Panc1 (cell line): ENCODE data around the gene ARHGEF26.

Experiments used
- REST ChIP-seq, 2 experiments: IDR thresholded peaks; 2 replicates each; pipeline ENCODE4 v1.6.1; 2011 to 2012; ENCODE audit warnings: low read depth in 2 of 2, control low read depth in 1 of 2, low read length in 1 of 2, mild to moderate bottlenecking in 1 of 2, moderate library complexity in 1 of 2; ENCODE audit not compliant: insufficient read depth in 1 of 2
- TCF7L2 ChIP-seq: IDR thresholded peaks from 2 replicates; pipeline ENCODE4 v1.6.1; 2011; ENCODE audit warnings: mild to moderate bottlenecking, low read depth, low read length, inconsistent platforms
- TF ChIP-seq, protein P1 (sequence below): fragments of 450-650 bp; IDR thresholded peaks from 2 replicates; pipeline ENCODE4 v1.5.1; 2017; ENCODE audit warnings: mild to moderate bottlenecking

DNA sequence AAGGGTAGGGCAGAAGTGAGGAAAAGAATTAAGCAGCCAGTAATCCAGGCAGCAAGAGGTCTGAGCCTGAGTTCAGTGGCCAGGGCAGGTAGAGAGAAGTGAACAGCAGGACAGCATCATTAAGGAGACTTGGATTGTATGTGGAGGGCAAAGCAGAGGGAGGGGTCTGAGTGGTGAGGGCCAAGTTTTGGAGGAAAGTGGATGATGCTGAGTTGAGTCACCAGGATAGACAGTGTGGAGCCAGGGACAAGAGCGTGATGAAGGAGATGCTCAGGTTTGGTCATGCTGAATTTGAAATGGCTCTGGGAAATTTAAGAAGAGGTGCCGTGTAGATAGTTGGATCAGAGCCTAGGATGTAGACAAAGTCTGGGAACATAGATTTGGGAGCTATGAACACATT lies 93.1 kb downstream of the ARHGEF26 start:
- TF ChIP-seq, protein P1, sequence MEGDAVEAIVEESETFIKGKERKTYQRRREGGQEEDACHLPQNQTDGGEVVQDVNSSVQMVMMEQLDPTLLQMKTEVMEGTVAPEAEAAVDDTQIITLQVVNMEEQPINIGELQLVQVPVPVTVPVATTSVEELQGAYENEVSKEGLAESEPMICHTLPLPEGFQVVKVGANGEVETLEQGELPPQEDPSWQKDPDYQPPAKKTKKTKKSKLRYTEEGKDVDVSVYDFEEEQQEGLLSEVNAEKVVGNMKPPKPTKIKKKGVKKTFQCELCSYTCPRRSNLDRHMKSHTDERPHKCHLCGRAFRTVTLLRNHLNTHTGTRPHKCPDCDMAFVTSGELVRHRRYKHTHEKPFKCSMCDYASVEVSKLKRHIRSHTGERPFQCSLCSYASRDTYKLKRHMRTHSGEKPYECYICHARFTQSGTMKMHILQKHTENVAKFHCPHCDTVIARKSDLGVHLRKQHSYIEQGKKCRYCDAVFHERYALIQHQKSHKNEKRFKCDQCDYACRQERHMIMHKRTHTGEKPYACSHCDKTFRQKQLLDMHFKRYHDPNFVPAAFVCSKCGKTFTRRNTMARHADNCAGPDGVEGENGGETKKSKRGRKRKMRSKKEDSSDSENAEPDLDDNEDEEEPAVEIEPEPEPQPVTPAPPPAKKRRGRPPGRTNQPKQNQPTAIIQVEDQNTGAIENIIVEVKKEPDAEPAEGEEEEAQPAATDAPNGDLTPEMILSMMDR, result no peak
- no peak for TF ChIP-seq REST (IDR thresholded peaks at IDR 0.05; ENCODE audit: insufficient read depth in 1 of 2, low read depth in 2 of 2, low read length in 1 of 2)
- TF ChIP-seq TCF7L2, result no peak
